CD4-positive, alpha-beta T cell treated with Interleukin-12 subunit alpha and Interleukin-12 subunit beta, for 1 hour (primary cell): ENCODE data around the gene DOCK4.
"Not testable (repeated sequence)": the region's sequence is repeated elsewhere in the genome, so short reads cannot be mapped to it uniquely, and the experiment has no call there.

Experiments used
- DNase-seq: peaks from one replicate; pipeline ENCODE4 v3.0.0-alpha.2; 2020

Gene DOCK4

GRCh38 chr7:111927353-111928019, 278.7 kb downstream of the DOCK4 start:
- DNase-seq = no peak

- DNase-seq = no peak
Measured at GRCh38 chr7:111920329-111920728, 285.9 kb downstream of the DOCK4 start.

GRCh38 chr7:111919631-111920179, 286.5 kb downstream of the DOCK4 start:
- DNase-seq = no peak

GRCh38 chr7:111919164-111919563, 287.0 kb downstream of the DOCK4 start:
- DNase-seq = no peak

DNA sequence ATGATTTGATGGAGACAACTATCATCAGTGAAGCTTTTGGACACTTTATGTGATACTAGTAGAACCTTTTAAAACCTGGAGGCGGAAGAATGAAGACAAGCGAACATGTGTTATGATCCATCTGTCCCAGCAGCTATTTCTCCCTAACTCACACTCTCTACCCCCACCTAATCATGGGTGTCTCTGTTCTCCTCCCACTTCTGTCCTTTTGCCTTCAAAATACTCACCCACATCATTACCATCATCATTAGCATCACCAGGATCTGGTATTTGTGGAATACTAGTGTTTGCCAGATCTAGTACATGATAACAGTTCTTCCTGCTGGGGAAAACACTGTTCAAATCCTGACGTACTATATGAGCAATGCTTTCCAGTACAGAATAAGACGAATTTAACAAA, 287.7 kb downstream of the DOCK4 start:
- DNase-seq = no peak

- DNase-seq = not testable (repeated sequence)
Measured at GRCh38 chr7:111917404-111917803, 288.8 kb downstream of the DOCK4 start.

DNA sequence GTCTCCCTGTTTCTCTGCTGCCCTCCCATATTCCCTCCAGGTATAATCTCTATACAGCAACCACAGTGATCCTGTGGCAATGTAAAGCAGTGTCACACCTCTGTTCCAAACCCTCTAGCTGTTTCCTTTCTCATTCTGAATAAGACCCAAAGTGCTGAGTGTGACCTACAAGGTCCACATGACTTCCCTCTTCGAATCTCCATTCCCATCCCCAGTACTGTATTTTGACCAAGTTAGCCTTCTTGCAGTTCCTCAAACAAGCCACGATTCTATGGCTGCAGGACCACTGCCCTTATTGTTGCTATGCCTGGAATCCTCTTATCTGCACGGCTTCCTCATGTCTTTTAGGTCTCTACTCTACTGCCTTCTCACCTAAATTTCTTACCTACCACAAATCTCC, 291.9 kb downstream of the DOCK4 start:
- DNase-seq = no peak

GRCh38 chr7:111911166-111911961, 294.8 kb downstream of the DOCK4 start:
- DNase-seq = no peak

GRCh38 chr7:111910656-111911055, 295.5 kb downstream of the DOCK4 start:
- DNase-seq = no peak

- not testable (repeated sequence) for DNase-seq
Measured at GRCh38 chr7:111908673-111909072, 297.5 kb downstream of the DOCK4 start.

DNA sequence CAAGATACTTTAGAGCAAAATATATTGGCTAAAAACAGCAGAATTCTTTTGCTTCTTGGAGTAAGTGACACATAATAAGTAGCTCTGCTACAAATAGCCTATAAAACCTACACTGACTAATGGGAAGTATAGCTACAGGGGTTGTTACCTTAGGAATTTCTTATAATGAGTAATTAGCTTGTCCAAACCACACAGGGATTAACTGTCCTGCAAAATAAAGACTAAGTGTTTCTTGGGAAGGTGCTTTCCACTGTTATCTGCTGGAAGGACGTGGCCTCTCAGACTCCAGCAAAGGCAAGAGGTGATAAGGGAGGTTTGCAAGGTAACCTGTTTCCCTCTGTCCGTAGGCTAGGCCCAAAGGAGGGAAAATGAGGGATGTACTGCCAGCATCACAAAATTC, 302.4 kb downstream of the DOCK4 start:
- no peak for DNase-seq

DNA sequence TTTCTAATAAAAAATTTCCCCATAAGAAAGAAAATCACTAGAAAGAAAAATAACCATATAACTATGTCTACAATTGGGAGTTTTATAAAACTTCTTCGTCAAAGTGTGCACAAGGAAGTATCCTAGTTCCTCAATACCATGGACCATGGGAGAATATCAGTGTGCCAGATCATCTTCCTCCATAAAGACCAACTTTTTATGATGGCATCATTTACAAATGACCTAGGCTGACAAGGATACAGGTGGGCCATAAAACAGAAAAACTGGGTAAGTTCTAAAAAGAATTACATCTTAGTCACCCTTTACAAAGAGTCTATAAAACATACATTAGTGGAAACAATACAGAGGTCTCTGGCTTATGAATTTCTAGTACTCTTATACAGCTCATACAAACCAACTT, 303.2 kb downstream of the DOCK4 start:
- DNase-seq = no peak

- no peak for DNase-seq
Measured at GRCh38 chr7:111900283-111900682, 305.9 kb downstream of the DOCK4 start.

- DNase-seq = no peak
Measured at GRCh38 chr7:111895049-111895448, 311.1 kb downstream of the DOCK4 start.

GRCh38 chr7:111894518-111894917, 311.7 kb downstream of the DOCK4 start:
- DNase-seq = no peak

DNA sequence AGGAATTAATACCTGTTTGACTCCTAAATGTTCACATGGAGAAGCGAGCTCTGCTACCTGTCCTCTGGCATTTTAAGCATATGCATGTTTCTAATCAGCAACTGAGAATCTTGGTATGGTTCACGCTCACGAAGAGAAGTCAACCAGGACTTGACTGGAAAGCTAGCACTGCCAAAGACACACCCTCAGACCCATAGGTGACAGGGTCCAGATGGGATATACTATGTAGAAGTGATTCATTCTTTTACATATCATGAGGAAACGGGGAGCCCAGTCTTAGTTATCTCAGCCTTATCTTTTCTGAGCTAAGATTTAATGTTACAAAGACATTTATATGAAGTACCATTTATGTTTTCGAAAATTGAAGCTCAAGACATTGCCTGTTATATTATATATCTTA, 313.0 kb downstream of the DOCK4 start:
- no peak for DNase-seq

- DNase-seq = no peak
Measured at GRCh38 chr7:111892588-111892987, 313.6 kb downstream of the DOCK4 start.

GRCh38 chr7:111887734-111888133, 318.5 kb downstream of the DOCK4 start:
- no peak for DNase-seq

DNA sequence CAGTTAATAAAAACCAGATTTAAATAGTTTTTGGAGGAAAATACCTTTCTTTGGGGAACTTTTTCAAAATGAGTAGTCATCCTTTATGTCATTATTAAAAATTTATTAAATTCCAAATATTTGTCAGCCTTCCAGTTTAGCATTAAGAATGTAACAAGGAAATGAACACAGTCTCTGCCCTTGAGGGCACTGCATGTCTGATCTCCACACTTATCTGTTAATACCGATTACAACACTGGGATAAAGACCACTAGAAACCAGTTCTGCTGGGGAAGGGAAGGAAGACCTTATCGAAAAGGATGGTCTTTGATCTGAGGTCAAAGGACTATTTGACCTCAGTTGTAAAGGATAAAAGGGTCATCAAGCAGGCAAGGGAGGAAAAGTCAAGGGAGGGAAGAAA, 320.0 kb downstream of the DOCK4 start:
- DNase-seq = no peak

GRCh38 chr7:111883241-111883640, 323.0 kb downstream of the DOCK4 start:
- no peak for DNase-seq

DNA sequence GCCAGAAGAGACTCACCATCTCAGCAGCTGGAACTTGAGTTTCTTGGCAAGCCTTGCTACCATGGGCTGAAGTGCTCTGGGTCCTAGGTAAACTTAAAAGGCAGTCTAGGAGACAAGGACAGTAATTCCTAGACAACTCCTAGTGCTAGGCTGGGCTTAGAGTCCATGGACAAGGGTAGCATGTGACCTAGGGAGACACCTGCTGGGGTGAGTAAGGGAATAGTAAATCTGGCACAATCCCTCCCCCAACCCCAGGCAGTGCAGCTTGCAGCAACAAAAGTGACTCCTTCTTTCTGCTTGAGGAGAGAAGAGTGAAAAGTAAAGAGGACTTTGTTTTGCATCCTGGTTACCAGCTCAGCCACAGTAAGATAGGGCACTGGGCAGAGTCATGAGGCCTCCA, 327.4 kb downstream of the DOCK4 start:
- DNase-seq = no peak

DNA sequence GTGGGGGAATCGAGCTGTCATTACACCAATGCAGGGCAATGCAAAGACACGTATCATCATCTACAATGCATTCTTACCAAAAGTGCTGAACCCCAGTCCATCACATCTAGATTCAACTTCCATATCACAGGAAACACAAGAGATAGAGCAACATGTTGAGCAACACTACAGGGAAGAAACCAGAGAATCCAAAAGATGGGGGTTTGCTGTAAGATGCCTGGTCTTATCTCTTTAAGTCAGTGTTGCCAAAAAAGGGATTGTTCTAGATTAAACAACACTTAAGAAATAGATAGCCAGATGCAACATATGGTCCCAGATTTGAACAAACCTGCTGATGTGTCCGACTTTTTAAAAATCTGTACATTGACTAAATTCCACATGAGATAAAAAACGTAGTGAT, 328.3 kb downstream of the DOCK4 start:
- DNase-seq = no peak

- no peak for DNase-seq
Measured at GRCh38 chr7:111873963-111874690, 332.1 kb downstream of the DOCK4 start.

DNA sequence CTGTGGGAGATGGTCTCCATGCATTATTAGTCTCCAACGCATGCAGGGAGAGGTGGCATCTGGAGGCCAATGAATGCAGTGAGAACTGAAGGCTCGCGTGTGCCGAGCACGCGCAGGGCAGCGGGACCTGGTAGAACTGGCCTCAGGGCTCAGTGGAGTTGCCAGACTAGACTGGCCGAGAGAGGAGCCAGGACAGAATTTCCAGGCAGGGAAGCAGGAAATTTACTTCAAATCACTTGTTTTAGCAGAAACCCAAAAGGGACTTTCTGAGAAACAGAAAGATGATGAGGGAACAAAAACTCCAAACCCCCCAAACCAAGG, 332.9 kb downstream of the DOCK4 start:
- no peak for DNase-seq
